Prostate gland (tissue), 2 donors: ENCODE results near the gene PAN3.

ENCODE experiments used
- POLR2A ChIP-seq: fragments of 450-650 bp; IDR thresholded peaks from one replicate; pipeline ENCODE4 v1.6.1; 2016; ENCODE audit warnings: antibody characterized with exemption, mild to moderate bottlenecking
- POLR2AphosphoS5 ChIP-seq: sonication (generic); formaldehyde crosslinking; IDR thresholded peaks from one replicate; pipeline ENCODE4 v1.6.1; 2017; ENCODE audit warnings: antibody characterized with exemption
- TF ChIP-seq, protein P1 (sequence below), 4 experiments: fragments of 200-600 bp in 2 of 4; fragments of 450-650 bp in 2 of 4; sonication (generic) in 2 of 4; IDR thresholded peaks; 1 replicate in 3 of 4; 2 replicates in 1 of 4; pipeline ENCODE4 v1.5.1; 2016 to 2019; ENCODE audit warnings: antibody characterized with exemption in 4 of 4, mild to moderate bottlenecking in 2 of 4, moderate library complexity in 2 of 4

DNA sequence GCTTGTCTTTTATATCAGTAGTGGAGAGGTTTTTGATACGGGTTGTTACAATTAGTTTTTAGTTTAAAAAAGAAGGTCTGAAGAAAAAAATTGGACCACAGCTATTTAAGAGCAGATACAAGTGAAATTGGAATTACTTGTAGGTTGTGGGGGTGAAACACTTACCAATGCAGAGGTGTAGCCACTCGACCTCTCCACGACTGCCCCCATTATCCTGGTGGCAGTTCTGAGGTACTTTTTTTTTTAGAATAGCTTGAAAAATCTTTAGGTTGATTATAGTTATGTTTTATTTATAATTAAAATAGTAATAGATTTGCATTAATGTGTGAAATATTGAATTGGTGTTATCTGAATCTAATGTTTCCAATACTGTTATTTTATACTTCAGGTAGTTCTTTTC lies 60.7 kb downstream of the PAN3 start:
- no peak for TF ChIP-seq POLR2A
- TF ChIP-seq, protein P1, sequence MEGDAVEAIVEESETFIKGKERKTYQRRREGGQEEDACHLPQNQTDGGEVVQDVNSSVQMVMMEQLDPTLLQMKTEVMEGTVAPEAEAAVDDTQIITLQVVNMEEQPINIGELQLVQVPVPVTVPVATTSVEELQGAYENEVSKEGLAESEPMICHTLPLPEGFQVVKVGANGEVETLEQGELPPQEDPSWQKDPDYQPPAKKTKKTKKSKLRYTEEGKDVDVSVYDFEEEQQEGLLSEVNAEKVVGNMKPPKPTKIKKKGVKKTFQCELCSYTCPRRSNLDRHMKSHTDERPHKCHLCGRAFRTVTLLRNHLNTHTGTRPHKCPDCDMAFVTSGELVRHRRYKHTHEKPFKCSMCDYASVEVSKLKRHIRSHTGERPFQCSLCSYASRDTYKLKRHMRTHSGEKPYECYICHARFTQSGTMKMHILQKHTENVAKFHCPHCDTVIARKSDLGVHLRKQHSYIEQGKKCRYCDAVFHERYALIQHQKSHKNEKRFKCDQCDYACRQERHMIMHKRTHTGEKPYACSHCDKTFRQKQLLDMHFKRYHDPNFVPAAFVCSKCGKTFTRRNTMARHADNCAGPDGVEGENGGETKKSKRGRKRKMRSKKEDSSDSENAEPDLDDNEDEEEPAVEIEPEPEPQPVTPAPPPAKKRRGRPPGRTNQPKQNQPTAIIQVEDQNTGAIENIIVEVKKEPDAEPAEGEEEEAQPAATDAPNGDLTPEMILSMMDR (IDR thresholded peaks at IDR 0.05): no peak
- no peak for TF ChIP-seq POLR2AphosphoS5
